IMR-90 (cell line): Measurements from ENCODE around the gene HSPB1. TPM values are rescaled to one million over a fixed set of nuclear protein-coding genes. Genes with fewer than 3 reads are reported as not detected.

ENCODE experiments used
- polyA plus RNA-seq, 3 experiments: library from polyadenylated mRNA; depleted of rRNA; stranded (reverse); fragments of >200 nt; gene quantifications; 2 replicates each; pipeline ENCODE4 v1.2.3, GENCODE V29; 2012; ENCODE audit warnings: low replicate concordance in 1 of 3
- total RNA-seq: library from RNA; depleted of rRNA; stranded (reverse); fragments of >200 nt; gene quantifications from 2 replicates; pipeline ENCODE4 v1.2.3, GENCODE V29; 2012; rRNA removed

The HSPB1 gene
- total and polyA plus RNA-seq, 2 of the 4 experiments (the other 2 are of a cell fraction) = 33.2 to 1,363 TPM

Other genes starting within 250 kb of the HSPB1 start
- gene SRRM3, start 100.8 kb upstream of the HSPB1 start, total RNA-seq = 0.18 and 0.28 TPM in 2 replicates
- 2.5 and 2.7 TPM in 2 replicates for gene SRRM3, start 100.8 kb upstream of the HSPB1 start, polyA plus RNA-seq (2012; rRNA removed)
- gene YWHAG, start 56.3 kb downstream of the HSPB1 start, total RNA-seq = 40.1 and 58.6 TPM in 2 replicates
- 56.9 and 64.9 TPM in 2 replicates for gene YWHAG, start 56.3 kb downstream of the HSPB1 start, polyA plus RNA-seq (2012; rRNA removed)
- gene SSC4D, start 107.0 kb downstream of the HSPB1 start, total RNA-seq = 0.36 and 0.56 TPM in 2 replicates
- gene SSC4D, start 107.0 kb downstream of the HSPB1 start, polyA plus RNA-seq (2012; rRNA removed) = 0.63 and 0.70 TPM in 2 replicates
- gene ZP3, start 122.3 kb downstream of the HSPB1 start, total RNA-seq = 0.54 and 0.83 TPM in 2 replicates
- 0.42 and 0.67 TPM in 2 replicates for gene ZP3, start 122.3 kb downstream of the HSPB1 start, polyA plus RNA-seq (2012; rRNA removed)
- 1.8 and 3.1 TPM in 2 replicates for gene DTX2, start 159.0 kb downstream of the HSPB1 start, total RNA-seq
- gene DTX2, start 159.0 kb downstream of the HSPB1 start, polyA plus RNA-seq (2012; rRNA removed) = 7.1 and 7.7 TPM in 2 replicates
- not detected in 2 replicates for gene UPK3B, start 207.9 kb downstream of the HSPB1 start, total RNA-seq
- gene UPK3B, start 207.9 kb downstream of the HSPB1 start, polyA plus RNA-seq (2012; rRNA removed) = 0.10 and 0.26 TPM in 2 replicates
- gene SPDYE16, start 240.6 kb downstream of the HSPB1 start, total RNA-seq = not detected in 2 replicates
- not detected in 2 replicates for gene SPDYE16, start 240.6 kb downstream of the HSPB1 start, polyA plus RNA-seq (2012; rRNA removed)